NT2/D1 (cell line): ENCODE results near the gene RNF220.
"Not testable (repeated sequence)": the region's sequence is repeated elsewhere in the genome, so short reads cannot be mapped to it uniquely, and the experiment has no call there.

ENCODE experiments used
- DNase-seq: peaks from one replicate; pipeline ENCODE4 v3.0.0-alpha.2; 2011; ENCODE audit warnings: low read depth, low spot score
- H3K27me3 ChIP-seq: 2 replicates; pipeline ENCODE4 v1.6.0; 2011; ENCODE audit warnings: mild to moderate bottlenecking; ENCODE audit not compliant: insufficient read length, insufficient read depth
- H3K36me3 ChIP-seq: 2 replicates; pipeline ENCODE4 v1.6.1; 2011; ENCODE audit warnings: mild to moderate bottlenecking, low read length, mixed read lengths; ENCODE audit not compliant: insufficient read depth, insufficient read length
- H3K4me1 ChIP-seq: 2 replicates; pipeline ENCODE4 v1.5.1; 2011; ENCODE audit not compliant: insufficient read depth, insufficient read length
- H3K4me3 ChIP-seq: 2 replicates; pipeline ENCODE4 v1.5.1; 2011; ENCODE audit warnings: low read depth; ENCODE audit not compliant: insufficient read length
- H3K9ac ChIP-seq: 2 replicates; pipeline ENCODE4 v1.6.0; 2011; ENCODE audit warnings: low read depth; ENCODE audit not compliant: insufficient read length
- H3K9me3 ChIP-seq: 2 replicates; pipeline ENCODE4 v1.5.1; 2011; ENCODE audit warnings: mild to moderate bottlenecking, low read length; ENCODE audit not compliant: insufficient read depth
- SUZ12 ChIP-seq: IDR thresholded peaks from 2 replicates; pipeline ENCODE4 v1.6.1; 2011; ENCODE audit not compliant: insufficient read length, insufficient read depth; ENCODE audit errors: extremely low read depth
- YY1 ChIP-seq: IDR thresholded peaks from 2 replicates; pipeline ENCODE4 v1.6.1; 2011; ENCODE audit not compliant: insufficient read length, insufficient read depth
- ZNF274 ChIP-seq: IDR thresholded peaks from 2 replicates; pipeline ENCODE4 v1.6.1; 2011; ENCODE audit warnings: mild to moderate bottlenecking, low read depth, low read length

Gene RNF220

GRCh38 chr1:44655609-44656008 is 250.6 kb downstream of the RNF220 start:
- no peak overlapping the region for H3K4me3 ChIP-seq
- no peak for TF ChIP-seq SUZ12
- TF ChIP-seq YY1, result no peak
- TF ChIP-seq ZNF274, result no peak
- peaks cover 24% of the 10 kb centered on the region for H3K4me1 ChIP-seq
- H3K9me3 ChIP-seq, result no peaks in the 10 kb centered on the region
- no peaks in the 10 kb centered on the region for H3K27me3 ChIP-seq
- H3K36me3 ChIP-seq, result peaks cover 26% of the 10 kb centered on the region
- H3K9ac ChIP-seq, result peak overlapping the region; percentile 34
- no peak for DNase-seq

GRCh38 chr1:44659566-44659965 is 254.5 kb downstream of the RNF220 start:
- H3K27me3 ChIP-seq, result no peaks in the 10 kb centered on the region
- H3K4me3 ChIP-seq, result no peak overlapping the region
- H3K36me3 ChIP-seq, result peaks cover 3% of the 10 kb centered on the region
- DNase-seq, result no peak
- H3K9me3 ChIP-seq, result no peaks in the 10 kb centered on the region
- peaks cover 21% of the 10 kb centered on the region for H3K4me1 ChIP-seq
- TF ChIP-seq ZNF274 (no peak), YY1 (no peak), SUZ12 (no peak)
- no peak overlapping the region for H3K9ac ChIP-seq

GRCh38 chr1:44660176-44660575 is 255.1 kb downstream of the RNF220 start:
- no peaks in the 10 kb centered on the region for H3K36me3 ChIP-seq
- H3K9ac ChIP-seq, result peak overlapping the region; percentile 22
- TF ChIP-seq SUZ12 (no peak), YY1 (no peak), ZNF274 (no peak)
- DNase-seq, result no peak
- no peaks in the 10 kb centered on the region for H3K27me3 ChIP-seq
- H3K4me3 ChIP-seq, result no peak overlapping the region
- peaks cover 16% of the 10 kb centered on the region for H3K4me1 ChIP-seq
- no peaks in the 10 kb centered on the region for H3K9me3 ChIP-seq

DNA sequence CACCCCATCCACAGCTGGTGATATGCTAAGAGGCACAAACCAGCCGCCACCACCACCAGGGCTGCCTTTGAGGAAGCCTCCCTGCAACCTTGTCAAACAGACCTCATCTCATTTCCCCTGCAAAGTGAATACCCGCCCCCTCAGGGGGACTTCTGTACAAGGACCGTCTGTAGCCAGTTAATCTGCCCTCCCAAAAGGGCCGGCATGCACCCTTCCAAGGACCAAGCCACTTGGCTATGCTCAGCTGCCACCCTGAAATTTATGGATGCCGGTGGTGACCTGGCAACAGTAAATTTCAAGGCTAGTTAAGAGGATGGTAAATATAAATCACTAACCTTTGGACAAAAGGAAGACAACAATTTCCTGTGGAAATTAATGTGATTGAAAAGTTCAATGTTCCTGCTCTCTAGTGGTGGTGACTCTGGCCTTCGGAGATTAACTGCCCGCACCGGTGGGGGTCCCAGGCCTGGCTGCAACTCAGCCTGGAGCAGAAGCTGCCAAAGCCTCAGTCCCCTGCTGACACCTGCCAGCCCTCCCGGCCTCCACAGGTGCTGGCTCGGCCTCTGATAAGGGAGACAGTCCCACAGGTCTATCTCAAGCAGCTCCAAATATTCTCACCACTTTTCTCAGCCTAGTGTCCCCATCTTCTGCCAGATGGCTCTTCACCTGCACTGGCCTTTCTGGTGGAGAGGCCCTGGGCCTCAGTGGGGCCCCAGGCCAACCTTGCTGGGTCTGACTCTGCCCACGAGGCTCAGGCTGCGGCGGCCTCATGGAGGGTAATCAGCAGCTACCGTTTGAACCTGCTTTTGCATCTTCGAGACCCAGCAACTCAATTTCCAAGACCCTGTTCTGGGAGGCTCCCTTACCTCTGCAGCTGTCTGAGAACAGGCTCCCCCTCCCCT is 257.0 kb downstream of the RNF220 start:
- Histone ChIP-seq H3K9me3 (no peaks in the 10 kb centered on the region), H3K27me3 (no peaks in the 10 kb centered on the region), H3K9ac (no peak overlapping the region), H3K4me1 (peaks cover 12% of the 10 kb centered on the region), H3K36me3 (no peaks in the 10 kb centered on the region), H3K4me3 (no peak overlapping the region)
- no peak for DNase-seq
- TF ChIP-seq YY1 (no peak), SUZ12 (no peak), ZNF274 (no peak)

DNA sequence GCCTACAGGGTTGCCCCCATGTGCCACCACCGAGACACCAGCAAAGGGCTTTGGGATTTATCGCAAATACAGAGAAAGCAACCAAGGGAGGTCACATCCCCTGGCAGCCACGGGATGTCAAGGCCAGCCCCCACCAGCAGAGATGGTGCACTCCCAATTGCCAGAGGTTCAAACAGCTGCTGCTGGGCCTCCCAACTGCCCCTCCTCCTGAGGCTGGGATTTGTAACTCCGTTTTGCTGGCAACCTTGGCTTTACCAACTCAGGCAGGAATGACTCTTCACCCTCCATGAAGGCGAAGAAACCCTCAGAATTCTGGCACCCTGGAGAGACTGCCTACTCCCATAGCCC is 257.6 kb downstream of the RNF220 start:
- H3K36me3 ChIP-seq, result no peaks in the 10 kb centered on the region
- TF ChIP-seq ZNF274 (no peak), YY1 (no peak), SUZ12 (no peak)
- H3K4me3 ChIP-seq, result no peak overlapping the region
- H3K9ac ChIP-seq, result no peak overlapping the region
- H3K27me3 ChIP-seq, result no peaks in the 10 kb centered on the region
- no peaks in the 10 kb centered on the region for H3K9me3 ChIP-seq
- no peak for DNase-seq
- H3K4me1 ChIP-seq, result peaks cover 12% of the 10 kb centered on the region

- Histone ChIP-seq H3K36me3 (no peaks in the 10 kb centered on the region), H3K4me3 (no peak overlapping the region), H3K9ac (no peak overlapping the region), H3K4me1 (peaks cover 8% of the 10 kb centered on the region), H3K27me3 (no peaks in the 10 kb centered on the region), H3K9me3 (no peaks in the 10 kb centered on the region)
- TF ChIP-seq YY1, result no peak
- TF ChIP-seq SUZ12, result no peak
- TF ChIP-seq ZNF274, result no peak
- no peak for DNase-seq
Observed at GRCh38 chr1:44663417-44663816, 258.4 kb downstream of the RNF220 start.

DNA sequence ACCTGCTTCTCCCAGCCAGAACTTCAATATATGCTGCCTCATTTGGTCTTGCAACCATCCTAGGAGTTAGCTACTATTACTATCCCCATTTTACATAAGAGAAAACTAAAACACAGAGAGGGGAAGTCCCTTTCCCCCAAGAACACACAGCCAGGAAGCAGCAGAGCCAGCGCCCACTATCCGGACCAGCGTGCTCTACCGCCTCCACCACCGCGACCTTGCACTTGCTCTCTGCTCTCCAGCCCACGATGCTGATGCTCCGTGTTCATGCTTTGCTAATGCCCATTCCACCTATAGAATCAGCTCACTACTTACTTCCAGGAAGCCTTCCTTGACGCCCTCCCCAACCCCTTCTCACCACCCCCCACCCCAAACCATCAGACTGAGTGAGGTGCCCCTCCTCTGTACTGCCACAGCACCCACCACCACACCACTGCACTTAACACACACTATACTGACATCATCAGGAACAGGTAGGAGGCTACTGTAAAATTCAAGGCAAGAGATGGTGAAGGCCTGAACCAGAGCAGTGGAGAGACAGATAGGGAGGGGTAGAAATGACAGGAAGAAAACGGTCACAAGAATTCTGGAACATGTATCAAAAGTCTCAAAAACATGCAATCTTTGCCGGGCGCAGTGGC is 259.8 kb downstream of the RNF220 start:
- Histone ChIP-seq H3K9ac (no peak overlapping the region), H3K36me3 (peaks cover 4% of the 10 kb centered on the region), H3K27me3 (no peaks in the 10 kb centered on the region), H3K9me3 (no peaks in the 10 kb centered on the region), H3K4me3 (no peak overlapping the region), H3K4me1 (peaks cover 8% of the 10 kb centered on the region)
- DNase-seq, result no peak
- TF ChIP-seq SUZ12 (no peak), YY1 (no peak), ZNF274 (no peak)

DNA sequence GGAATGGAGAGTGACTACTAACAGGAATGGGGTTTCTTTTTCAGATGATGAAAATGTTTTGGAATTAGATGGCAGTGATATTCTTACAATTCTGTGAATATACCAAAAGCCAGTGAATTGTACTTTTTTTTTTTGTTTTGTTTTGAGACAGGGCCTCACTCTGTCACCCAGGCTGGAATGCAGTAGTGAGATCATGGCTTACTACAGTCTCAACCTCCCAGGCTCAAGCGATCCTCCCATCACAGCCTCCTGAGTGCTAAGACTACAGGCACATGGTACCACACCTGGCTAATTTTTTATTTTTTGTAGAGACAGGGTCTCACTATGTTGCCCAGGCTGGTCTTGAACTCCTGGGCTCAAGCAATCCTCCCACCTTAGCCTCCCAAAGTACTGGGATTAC is 261.7 kb downstream of the RNF220 start:
- not testable (repeated sequence) for H3K9ac ChIP-seq, DNase-seq, H3K27me3 ChIP-seq, H3K9me3 ChIP-seq, H3K36me3 ChIP-seq, H3K4me3 ChIP-seq
- H3K4me1 ChIP-seq, result peaks cover 11% of the 10 kb centered on the region
